ENCODE results near the gene KDM2A.

The KDM2A gene

GRCh38 chr11:67240576-67241389 lies 121.7 kb downstream of the KDM2A start:
- Histone ChIP-seq H3K4me1 (ENCODE audit: insufficient read depth, low read length) (peaks cover 53% of the 10 kb centered on the region), H3K27me3 (ENCODE audit: insufficient read depth, low read length, poor library complexity) (no peaks in the 10 kb centered on the region), H3K9ac (ENCODE audit: low read depth, low read length) (peak overlapping the region; percentile 72), H3K9me3 (ENCODE audit: insufficient read depth, low read length, severe bottlenecking) (no peaks in the 10 kb centered on the region), H4K20me1 (ENCODE audit: insufficient read depth, low read length) (peaks cover 45% of the 10 kb centered on the region), H3K27ac (ENCODE audit: low read length) (peak overlapping the region; percentile 90), H3K79me2 (ENCODE audit: insufficient read depth, low read length) (peaks cover 63% of the 10 kb centered on the region), H2AFZ (ENCODE audit: low read depth, low read length) (peak overlapping the region; percentile 70; the same call in 1 of the 2 replicates), H3K36me3 (ENCODE audit: insufficient read depth, low read length) (peaks cover 55% of the 10 kb centered on the region), H3K4me2 (ENCODE audit: insufficient read depth, low read length) (peak overlapping the region; percentile 88), H3K4me3 (ENCODE audit: low read depth in 1 of 2, low read length in 2 of 2) (peak overlapping the region; percentile 72 to 92)
- TF ChIP-seq CTCF (IDR thresholded peaks at IDR 0.05; ENCODE audit: borderline replicate concordance, extremely low read depth, low read length, poor library complexity, severe bottlenecking) (no peak), EZH2 (IDR thresholded peaks at IDR 0.05; ENCODE audit: borderline replicate concordance, low read depth, low read length, severe bottlenecking) (no peak)
- ATAC-seq (ENCODE audit: insufficient read depth, low read depth): peak; percentile 10
- peak; percentile 73 for DNase-seq

GRCh38 chr11:67242548-67242947 lies 123.5 kb downstream of the KDM2A start:
- H3K9me3 ChIP-seq (ENCODE audit: insufficient read depth, low read length, severe bottlenecking): no peaks in the 10 kb centered on the region
- H3K9ac ChIP-seq (ENCODE audit: low read depth, low read length): no peak overlapping the region
- peaks cover 49% of the 10 kb centered on the region for H4K20me1 ChIP-seq (ENCODE audit: insufficient read depth, low read length)
- peaks cover 62% of the 10 kb centered on the region for H3K36me3 ChIP-seq (ENCODE audit: insufficient read depth, low read length)
- H3K4me2 ChIP-seq (ENCODE audit: insufficient read depth, low read length): peak overlapping the region; percentile 88; the same call in 1 of the 2 replicates
- DNase-seq: no peak
- peaks cover 48% of the 10 kb centered on the region for H3K4me1 ChIP-seq (ENCODE audit: insufficient read depth, low read length)
- H3K27me3 ChIP-seq (ENCODE audit: insufficient read depth, low read length, poor library complexity): no peaks in the 10 kb centered on the region
- no peak for ATAC-seq (ENCODE audit: insufficient read depth, low read depth)
- TF ChIP-seq EZH2 (IDR thresholded peaks at IDR 0.05; ENCODE audit: borderline replicate concordance, low read depth, low read length, severe bottlenecking): no peak
- TF ChIP-seq CTCF (IDR thresholded peaks at IDR 0.05; ENCODE audit: borderline replicate concordance, extremely low read depth, low read length, poor library complexity, severe bottlenecking): no peak
- H2AFZ ChIP-seq (ENCODE audit: low read depth, low read length): no peak overlapping the region
- H3K4me3 ChIP-seq (ENCODE audit: low read depth in 1 of 2, low read length in 2 of 2): no peak overlapping the region
- peaks cover 65% of the 10 kb centered on the region for H3K79me2 ChIP-seq (ENCODE audit: insufficient read depth, low read length)
- H3K27ac ChIP-seq (ENCODE audit: low read length): no peak overlapping the region

- peaks cover 49% of the 10 kb centered on the region for H4K20me1 ChIP-seq (ENCODE audit: insufficient read depth, low read length)
- no peak overlapping the region for H2AFZ ChIP-seq (ENCODE audit: low read depth, low read length)
- H3K4me3 ChIP-seq (ENCODE audit: low read depth in 1 of 2, low read length in 2 of 2): no peak overlapping the region
- H3K27me3 ChIP-seq (ENCODE audit: insufficient read depth, low read length, poor library complexity): no peaks in the 10 kb centered on the region
- H3K27ac ChIP-seq (ENCODE audit: low read length): no peak overlapping the region
- peaks cover 67% of the 10 kb centered on the region for H3K36me3 ChIP-seq (ENCODE audit: insufficient read depth, low read length)
- H3K9me3 ChIP-seq (ENCODE audit: insufficient read depth, low read length, severe bottlenecking): no peaks in the 10 kb centered on the region
- no peak for TF ChIP-seq CTCF (IDR thresholded peaks at IDR 0.05; ENCODE audit: borderline replicate concordance, extremely low read depth, low read length, poor library complexity, severe bottlenecking)
- no peak for TF ChIP-seq EZH2 (IDR thresholded peaks at IDR 0.05; ENCODE audit: borderline replicate concordance, low read depth, low read length, severe bottlenecking)
- peaks cover 65% of the 10 kb centered on the region for H3K79me2 ChIP-seq (ENCODE audit: insufficient read depth, low read length)
- no peak overlapping the region for H3K9ac ChIP-seq (ENCODE audit: low read depth, low read length)
- ATAC-seq (ENCODE audit: insufficient read depth, low read depth) (no peak), DNase-seq (no peak)
- peaks cover 45% of the 10 kb centered on the region for H3K4me1 ChIP-seq (ENCODE audit: insufficient read depth, low read length)
- no peak overlapping the region for H3K4me2 ChIP-seq (ENCODE audit: insufficient read depth, low read length)
Observed at GRCh38 chr11:67243051-67243450, 124.0 kb downstream of the KDM2A start.
